NK-92 (cell line): ENCODE measurements around the gene LCA5L.
"Not testable (repeated sequence)": the region's sequence is repeated elsewhere in the genome, so short reads cannot be mapped to it uniquely, and the experiment has no call there.

Experiments used
- DNase-seq: peaks from one replicate; lab custom pipeline; 2025; ENCODE audit not compliant: unreplicated experiment; lab: John Stamatoyannopoulos, UW

The LCA5L gene

GRCh38 chr21:39388038-39388810 lies 57.4 kb downstream of the LCA5L start:
- peak; percentile 37 for DNase-seq

- DNase-seq, result peak; percentile 65
Observed at GRCh38 chr21:39387461-39388037, 58.0 kb downstream of the LCA5L start.

GRCh38 chr21:39386899-39387298 lies 58.7 kb downstream of the LCA5L start:
- no peak for DNase-seq

- DNase-seq, result no peak
Observed at GRCh38 chr21:39386194-39386593, 59.4 kb downstream of the LCA5L start.

GRCh38 chr21:39385299-39386145 lies 60.1 kb downstream of the LCA5L start:
- no peak for DNase-seq

GRCh38 chr21:39384674-39385298 lies 60.8 kb downstream of the LCA5L start:
- DNase-seq, result no peak

GRCh38 chr21:39382096-39382495 lies 63.5 kb downstream of the LCA5L start:
- not testable (repeated sequence) for DNase-seq

GRCh38 chr21:39381009-39381408 lies 64.6 kb downstream of the LCA5L start:
- no peak for DNase-seq

- DNase-seq, result peak; percentile 23
Observed at GRCh38 chr21:39379986-39380891, 65.3 kb downstream of the LCA5L start.

GRCh38 chr21:39377444-39378050 lies 68.0 kb downstream of the LCA5L start:
- DNase-seq, result no peak

- DNase-seq, result no peak
Observed at GRCh38 chr21:39375446-39375845, 70.1 kb downstream of the LCA5L start.

GRCh38 chr21:39374046-39374445 lies 71.5 kb downstream of the LCA5L start:
- DNase-seq, result no peak

GRCh38 chr21:39373634-39374033 lies 71.9 kb downstream of the LCA5L start:
- DNase-seq, result no peak

- not testable (repeated sequence) for DNase-seq
Observed at GRCh38 chr21:39369896-39370288, 75.7 kb downstream of the LCA5L start.

- no peak for DNase-seq
Observed at GRCh38 chr21:39367783-39368182, 77.8 kb downstream of the LCA5L start.

- DNase-seq, result no peak
Observed at GRCh38 chr21:39366563-39366962, 79.0 kb downstream of the LCA5L start.

- no peak for DNase-seq
Observed at GRCh38 chr21:39364949-39365348, 80.6 kb downstream of the LCA5L start.

GRCh38 chr21:39363607-39364555 lies 81.7 kb downstream of the LCA5L start:
- DNase-seq, result no peak

GRCh38 chr21:39362733-39363132 lies 82.8 kb downstream of the LCA5L start:
- no peak for DNase-seq
